CD4-positive, alpha-beta T cell treated with Interleukin-6 at 100 ng/mL for 8 hours (primary cell): Measurements from ENCODE around the gene DLGAP3.
A peak's percentile ranks its signal among the peaks of the same experiment; 100 is the strongest.

Experiments
- DNase-seq: peaks from one replicate; pipeline ENCODE4 v3.0.0-alpha.2; 2020; ENCODE audit warnings: mixed read lengths, low spot score

DLGAP3 gene

DNA sequence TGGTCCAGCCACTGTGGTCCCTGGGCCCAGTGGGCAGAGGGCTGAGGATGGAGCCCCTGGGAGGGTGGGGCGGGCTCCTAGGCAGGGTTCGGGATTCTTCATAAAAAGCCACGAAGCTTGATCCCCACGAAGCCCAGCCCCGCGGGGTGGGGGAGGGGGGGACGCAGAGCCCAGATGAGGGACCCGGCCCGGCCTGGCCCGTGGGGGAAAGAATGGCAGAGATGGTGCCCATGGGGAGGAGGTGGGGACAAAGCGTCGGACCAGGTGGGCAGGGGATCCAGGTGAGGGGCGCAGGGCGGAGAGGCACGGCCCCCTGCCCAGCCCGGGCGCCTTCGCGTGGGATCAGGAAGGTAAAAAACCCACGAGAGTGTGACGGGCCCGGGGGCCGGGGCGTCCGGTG, 63.9 kb downstream of the DLGAP3 start:
- DNase-seq = no peak

DNA sequence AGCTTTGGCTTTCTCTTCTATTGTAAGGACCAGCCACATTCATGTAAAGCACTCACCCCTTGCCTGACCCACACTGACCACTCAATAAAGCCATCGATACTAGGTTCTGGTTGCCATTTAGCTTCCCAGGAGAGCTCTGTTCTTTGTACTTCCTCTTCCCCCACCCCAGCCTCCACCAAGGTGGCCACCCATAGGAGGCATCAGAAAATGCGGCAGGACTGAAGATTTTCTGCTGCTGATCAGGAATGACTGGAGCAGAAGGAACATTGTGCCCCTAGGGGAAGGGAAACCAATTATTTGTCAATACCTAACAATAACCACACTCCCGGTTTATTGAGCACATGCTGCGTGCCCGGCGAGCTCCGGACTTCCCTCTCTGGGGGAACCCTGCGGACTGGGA, 64.7 kb downstream of the DLGAP3 start:
- no peak for DNase-seq

DNA sequence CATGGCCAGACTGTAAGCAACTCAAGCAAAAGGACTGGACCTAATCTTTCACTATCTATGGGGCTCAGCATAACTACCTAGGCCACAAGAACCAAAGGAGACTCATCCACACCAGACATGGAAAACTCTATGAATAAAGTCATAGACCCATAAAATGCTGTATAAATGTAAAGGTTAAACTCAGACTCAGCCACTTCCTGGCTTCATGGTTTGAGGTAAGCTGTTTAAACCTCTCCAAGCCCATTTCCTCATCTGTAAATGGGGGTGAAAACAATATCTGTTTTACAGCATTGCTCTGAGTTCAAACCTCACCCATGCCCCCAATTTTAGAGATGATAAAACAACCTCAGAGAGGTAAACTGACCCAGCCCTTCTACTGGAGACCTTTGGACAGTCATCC, 65.9 kb downstream of the DLGAP3 start:
- no peak for DNase-seq

DNA sequence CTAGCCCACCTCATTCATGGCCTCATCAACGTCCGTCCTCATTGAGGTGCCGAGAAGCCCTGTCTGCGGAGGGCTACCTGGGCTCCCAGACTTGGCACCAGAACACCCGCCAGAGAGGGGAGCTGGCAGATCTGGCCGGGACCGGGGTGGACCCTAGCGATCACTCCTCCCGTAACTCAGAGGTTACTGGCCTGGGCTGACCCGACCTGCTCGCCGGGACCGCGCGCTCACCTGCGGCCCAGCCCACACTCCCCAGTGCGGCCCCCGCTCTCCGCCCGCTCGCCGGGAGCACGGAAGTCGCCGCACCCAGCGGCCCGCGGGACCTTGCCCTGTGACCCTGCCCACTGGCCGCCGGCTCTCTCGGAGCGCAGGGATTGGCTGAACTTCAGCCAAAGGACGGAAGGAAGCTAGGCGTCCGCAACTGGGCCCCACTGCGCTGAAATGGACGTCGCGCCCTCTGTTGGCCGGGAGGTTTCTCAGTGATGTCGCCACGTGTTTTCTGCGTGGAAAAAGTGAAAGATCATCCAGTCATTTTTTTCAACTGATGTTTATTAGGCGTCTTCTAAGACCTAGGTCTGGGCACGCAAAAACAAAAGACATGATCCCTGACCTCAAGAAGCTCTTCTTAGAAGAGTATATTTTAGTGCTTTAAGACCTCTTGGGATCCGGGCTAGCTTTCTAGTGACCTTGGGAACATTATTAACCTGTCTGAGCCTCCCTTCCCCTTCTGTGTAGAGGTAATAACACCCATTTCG, 69.8 kb downstream of the DLGAP3 start, which contains the start of gene SMIM12:
Gene SMIM12, minus strand, starts transcription at position 304 of the 755 bp plus-strand sequence. CDS start 3,772 bp downstream, outside the sequence.
- peak; percentile 89 for DNase-seq

DNA sequence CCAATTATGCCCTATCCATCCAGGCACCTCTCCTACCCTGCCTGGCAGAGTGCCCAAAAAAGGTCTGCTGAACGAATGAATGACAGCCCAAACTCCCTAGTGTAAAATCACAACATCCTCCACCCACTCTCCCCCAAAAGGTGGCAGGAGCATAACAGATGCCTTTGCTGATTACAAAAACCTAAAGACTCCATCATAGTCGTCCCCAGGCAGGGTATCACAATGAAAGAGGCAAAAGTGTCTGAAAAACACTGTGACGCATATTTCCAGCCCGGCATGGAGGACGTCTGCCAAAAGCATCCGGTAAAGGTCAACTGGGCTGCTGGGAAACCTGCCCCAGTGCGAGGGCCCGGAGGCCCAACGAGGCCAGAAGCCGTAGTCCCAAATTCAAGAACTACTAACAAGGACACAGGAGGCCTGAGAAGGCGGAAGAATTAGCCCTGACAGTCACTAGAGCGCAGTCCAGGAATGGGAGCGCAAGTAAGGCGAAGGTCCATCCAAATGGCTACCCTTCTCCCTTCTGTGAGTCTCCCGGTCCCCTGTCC, 70.5 kb downstream of the DLGAP3 start:
- DNase-seq = no peak

DNA sequence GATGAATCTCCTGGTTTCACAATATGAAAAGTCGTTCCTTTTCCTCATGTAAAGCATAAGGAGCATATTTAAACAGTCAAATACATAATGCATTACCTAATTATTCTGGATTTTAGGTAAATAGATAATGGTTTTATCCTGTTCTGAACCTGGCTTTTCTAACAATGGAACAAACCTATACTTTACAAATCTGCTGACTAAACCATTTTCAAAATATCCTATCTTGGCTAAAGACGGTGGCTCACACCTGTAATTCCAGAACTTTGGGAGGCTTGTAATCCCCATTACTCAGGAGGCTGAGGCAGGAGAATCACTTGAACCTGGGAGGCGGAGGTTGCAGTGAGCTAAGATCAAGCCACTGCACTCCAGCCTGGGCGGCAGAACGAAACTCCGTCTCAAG, 72.8 kb downstream of the DLGAP3 start:
- DNase-seq = no peak

DNA sequence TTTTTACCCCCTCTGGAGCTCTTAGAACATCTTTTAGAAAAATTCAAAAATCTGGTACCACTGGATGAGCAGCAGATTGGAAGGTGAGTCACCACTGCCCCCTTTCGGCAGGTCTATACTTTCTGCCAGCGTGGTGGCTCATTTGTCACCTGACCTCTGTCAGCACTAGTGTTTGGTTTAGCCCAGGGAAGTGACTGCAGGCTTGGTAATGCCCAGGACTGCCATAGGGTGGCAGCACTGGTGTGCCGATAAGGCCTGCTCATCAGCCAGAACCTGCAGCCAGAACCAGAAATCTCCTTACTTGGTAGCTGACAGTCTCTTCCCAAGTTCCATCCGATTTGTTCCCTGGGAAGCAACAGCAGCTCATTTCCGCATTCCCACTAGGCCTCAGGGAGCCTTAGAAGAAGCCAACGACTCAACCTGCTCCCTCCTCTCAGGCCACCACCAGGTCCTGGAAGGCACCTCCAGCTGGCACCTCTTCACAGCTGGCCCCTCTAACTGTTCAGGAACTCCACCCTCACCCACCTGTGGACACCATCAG, 76.7 kb downstream of the DLGAP3 start:
- DNase-seq = peak; percentile 89

DNA sequence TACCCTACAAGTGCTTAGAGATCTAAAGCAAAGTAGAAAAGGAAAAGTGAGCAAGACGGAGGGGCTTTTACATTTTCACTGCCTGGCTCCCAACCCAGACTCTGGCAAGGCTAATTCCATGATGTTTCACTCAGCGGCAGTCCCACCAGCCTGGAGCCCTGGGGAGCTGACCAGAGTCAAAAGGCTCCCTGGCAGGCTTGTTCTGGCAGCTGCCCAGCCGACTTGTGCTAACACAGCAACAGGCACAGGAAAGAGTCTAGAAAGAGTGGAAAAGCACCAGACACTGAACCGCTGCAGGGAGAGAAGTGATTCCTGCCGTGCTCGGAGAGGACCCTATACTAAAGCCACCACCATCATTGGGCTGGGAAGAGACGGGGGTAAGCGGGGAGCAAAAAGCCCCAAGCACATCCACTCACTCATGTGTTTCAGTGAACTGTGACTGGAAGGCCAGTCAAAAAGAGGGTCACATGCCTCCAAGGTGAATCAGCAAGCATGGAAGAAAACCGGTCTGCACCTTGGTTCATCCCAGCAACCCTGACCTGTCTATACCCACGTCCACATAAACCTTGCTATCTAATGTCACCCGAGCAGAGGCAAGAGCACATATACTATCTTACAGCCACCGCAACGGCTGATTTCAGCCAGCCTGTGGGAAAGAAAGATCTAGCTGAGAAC, 77.9 kb downstream of the DLGAP3 start:
- no peak for DNase-seq

DNA sequence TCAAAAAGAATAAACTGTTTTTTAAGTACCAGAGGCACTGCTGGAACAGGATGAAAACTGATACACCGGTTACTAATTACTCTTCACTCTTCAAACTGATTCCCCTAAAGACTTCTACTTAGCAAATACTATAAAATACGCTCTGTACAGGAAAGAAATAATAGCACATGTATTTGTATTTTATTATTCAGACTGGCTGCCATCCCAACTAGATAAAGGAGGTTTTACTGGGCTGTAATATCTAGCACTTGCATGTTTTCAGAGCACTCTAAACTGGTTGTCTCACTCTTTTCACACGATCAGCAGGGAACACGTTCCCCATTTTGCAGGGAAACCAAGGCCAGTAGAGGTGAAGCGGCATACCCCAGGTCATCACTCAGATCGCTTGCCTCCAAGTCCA, 79.1 kb downstream of the DLGAP3 start:
- DNase-seq = no peak

DNA sequence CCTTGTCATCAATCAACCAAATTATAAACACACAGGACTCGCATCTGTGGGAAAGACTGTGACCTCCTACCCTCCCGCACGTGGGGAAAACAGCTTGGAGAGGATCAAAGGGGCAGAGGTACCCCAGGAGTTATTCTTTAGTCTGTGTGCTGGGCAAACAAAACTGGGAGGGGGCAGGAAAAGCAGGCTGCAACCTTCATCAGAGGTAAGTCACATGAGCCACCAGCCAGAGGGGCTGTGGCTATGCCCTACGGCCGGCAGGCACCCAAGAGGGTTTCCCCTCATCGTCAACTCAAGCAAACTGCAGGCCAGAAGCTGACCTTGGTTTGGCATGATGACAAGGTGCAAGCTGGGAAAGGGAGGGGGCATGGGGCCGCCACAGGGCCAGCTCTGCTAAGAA, 82.4 kb downstream of the DLGAP3 start:
- no peak for DNase-seq

DNA sequence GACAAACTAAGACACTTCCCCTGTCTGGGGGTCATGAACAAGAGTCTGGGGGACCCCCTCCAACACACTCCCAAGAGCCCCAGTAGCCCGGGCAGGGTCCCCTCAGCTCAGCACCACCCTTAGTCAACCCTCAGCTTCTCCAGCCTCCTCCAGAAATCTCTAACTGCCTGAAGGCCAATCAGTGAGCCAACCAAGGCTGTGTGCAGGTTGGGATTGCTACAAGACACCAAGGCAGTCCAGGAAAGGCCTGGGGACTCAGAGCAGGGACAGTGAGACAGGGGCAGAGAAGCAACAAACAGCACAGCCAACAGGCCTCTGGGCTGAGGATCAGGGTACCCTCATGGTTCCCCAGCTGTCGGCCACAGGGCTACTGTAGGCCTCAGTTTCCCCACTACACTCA, 83.2 kb downstream of the DLGAP3 start:
- DNase-seq = no peak

DNA sequence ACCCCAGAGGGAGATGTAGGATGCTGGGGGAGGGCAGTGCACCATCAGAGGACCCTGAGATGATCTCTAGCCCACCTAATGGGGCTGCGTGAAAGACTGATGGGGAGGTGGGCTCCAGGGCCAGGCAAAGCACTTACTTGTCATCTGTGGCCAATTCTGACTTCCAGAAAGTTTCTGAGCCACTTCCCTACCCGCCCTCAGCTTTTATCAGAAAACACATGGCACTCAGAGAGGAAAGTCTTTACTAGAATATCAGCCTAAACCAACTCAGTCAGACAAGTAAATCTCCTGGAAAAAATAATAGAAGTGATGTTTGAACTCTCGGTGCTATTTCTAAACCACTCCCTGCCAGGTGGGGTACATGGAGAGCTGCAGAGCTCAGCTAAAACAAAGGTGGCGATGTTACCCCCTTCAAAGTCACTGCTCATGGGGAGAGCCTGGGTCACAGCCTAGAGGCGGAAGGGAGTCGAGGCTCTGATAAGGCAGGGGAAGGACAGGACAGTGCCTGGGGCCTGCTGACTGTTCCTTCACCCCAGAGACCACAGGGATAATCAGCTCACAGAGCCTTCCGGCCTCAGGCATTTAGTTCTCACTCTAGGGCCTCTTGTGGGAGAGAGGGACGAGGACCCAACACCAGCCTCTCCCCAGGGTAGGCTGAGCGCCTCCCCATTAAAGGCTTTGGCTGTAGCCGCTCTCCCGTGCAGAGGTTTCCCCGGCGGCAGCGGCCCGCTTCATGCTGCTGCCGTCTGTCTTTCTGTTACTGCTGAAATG, 84.1 kb downstream of the DLGAP3 start:
- no peak for DNase-seq

DNA sequence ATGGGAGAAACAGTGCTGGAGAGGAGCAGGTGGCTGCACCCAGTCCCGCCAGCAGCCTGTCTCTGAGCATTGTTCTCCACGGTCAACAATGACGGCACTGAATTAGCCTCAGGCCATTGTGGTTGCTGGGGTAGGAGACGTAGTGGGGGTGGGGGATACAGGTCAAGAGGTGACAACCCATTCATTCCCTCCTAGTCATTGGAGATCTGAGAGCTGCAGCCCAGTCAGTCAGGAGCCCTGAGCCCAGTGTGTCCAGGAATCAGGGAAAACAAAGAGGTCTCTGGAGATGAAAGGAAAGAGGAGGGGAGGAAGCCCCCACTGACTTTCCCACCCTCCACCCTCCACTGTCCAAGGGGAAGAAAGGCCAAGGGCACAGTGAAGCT, 85.2 kb downstream of the DLGAP3 start:
- no peak for DNase-seq

DNA sequence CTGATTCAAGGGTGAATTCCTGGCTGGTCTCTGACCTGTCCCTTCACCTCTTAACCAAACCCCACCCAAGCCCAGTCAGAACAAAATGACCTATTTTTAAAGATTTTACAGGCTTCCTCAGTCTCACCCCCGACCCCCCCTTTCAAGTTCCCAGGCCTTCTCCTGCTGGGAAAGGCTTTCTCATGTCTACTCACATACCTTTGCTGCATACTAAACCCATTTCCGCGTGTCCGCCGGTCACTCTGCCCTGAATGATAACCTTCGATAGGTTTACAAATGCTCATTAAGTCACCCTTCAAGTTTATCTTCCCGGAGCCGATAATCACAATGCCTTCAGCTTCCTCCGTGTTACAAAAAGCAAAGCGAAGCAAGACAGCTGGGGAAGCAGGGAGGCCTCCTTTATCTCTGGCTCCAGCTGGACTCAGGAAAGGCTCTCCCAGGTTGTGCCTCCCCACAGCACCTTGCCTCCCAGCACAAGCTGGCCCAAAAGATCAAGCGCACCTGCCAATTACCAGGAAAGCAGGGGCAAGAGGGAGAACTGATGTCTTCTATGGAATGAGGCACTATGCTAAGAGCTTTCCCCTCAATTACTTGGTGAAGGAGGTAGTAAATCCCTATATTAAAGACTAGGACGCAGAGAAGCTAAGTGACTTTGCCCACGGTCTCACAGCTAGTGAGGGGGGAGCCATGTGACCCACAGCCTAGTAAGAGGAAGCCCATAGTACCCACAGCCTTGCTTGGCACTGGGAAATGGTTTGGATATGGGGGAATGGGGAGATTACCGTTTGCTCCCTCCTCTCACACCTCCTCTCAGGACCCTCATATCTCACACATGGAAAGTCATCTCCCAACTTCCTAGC, 85.8 kb downstream of the DLGAP3 start:
- DNase-seq = no peak

DNA sequence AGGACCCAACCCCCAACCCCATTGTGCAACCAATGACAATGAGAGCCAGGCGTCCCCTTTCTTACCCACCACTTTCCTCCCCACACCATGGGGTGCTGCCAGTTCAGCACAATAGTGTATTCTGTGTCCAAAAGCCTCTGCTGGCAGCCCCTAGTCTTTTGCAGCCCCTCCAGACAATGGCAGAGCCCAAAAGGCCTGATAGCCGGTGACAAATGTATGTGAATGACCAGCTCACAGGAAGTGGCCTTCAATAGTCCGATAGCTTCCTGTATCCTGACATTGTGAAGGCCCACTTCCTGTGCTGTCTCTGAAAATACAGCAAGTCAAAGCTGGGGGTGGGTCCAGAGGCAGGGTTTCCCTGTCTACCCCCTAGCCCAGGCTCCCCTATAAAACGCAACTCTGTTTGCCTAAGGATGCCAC, 86.5 kb downstream of the DLGAP3 start:
- no peak for DNase-seq

DNA sequence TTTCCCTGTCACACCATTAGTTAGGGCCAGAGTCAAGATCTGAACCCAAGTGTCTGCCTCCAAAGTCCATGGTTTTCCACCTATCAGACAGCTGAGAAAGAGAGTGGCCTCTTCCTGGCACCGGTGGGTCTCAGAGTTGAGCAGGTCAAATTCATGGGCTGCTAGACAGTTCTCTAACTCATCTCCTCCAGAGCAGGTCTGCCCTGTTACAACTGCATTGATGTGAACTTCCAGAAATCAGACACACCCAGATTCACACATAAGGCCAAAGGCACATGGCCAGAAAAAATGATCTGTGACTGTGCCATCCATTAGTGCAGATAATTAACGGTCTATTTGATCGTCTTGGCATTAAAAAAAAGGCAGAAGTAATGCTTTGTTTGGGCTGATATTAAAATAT, 87.4 kb downstream of the DLGAP3 start:
- DNase-seq = no peak

DNA sequence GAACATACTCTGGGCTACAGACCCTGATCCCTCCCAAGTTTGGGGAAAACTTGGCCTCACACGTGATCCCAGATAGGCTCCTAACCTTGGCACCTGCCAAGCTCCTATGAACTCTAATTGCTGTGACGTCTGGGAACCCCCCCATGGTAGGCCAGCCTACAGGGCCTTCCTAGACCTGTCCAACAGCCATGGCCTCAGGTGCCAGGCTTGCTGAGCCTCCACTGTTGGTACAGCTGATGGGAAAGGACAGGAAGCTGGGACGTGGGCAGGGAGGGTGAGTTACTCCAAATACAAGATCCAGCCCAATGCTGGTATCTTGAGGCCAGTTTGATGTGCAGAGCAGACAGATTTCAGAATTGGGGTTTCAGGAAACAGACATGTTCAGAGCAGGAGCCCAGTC, 89.0 kb downstream of the DLGAP3 start:
- no peak for DNase-seq

DNA sequence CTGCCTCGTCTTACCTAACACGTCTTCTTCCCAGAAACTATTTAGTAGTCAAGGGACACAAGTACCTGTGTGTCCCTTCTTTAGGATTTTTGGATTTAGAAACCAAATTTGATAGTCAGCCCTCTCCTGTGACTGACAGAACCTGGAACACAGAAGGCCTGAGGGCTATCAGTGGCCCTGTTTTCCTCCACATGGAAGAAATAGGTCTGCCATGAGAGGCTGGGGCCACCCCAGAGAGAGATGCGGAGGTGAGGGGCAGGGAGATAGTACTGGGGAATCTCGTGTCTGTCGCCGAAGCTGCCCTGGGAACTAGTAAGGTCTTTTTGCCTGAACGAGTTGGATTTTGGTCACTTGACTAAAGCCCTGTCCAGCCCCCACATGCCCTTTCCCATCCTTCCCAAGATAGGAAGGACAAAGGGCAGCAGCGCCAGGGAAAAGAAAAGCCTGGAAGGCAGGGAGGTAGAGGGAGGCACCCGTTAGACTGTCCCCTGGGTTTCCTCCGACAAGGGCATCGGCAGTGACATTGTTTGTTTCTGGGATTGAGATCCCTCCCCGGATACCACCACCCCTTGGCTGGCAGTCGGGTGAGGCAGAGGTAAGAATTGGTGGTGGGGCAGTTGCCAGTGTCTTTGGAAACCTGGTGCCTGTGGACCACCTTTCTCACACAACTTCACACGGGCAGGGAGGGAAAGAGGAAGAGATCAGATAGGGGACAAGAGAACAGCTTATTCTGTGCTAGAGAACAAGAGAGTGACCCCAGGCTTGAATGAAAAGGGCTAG, 89.7 kb downstream of the DLGAP3 start:
- DNase-seq = no peak

DNA sequence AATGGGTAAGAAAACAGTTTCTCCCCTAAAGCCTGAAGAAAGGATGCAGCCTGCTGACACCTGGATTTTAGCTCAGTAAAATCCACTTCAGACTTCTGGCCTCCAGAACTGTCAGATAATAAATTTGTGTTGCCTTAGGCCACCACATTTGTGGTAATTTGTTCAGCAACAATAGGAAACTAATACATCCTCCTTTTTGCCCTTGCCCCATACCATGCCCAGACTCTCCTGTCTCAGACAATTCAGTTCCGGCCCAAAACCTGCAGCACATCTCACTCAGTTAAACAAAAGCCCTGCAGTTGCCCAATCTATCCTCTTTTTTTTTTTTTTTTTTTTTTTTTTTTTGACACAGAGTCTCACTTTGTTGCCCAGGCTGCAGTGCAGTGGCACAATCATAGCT, 95.7 kb downstream of the DLGAP3 start:
- no peak for DNase-seq

DNA sequence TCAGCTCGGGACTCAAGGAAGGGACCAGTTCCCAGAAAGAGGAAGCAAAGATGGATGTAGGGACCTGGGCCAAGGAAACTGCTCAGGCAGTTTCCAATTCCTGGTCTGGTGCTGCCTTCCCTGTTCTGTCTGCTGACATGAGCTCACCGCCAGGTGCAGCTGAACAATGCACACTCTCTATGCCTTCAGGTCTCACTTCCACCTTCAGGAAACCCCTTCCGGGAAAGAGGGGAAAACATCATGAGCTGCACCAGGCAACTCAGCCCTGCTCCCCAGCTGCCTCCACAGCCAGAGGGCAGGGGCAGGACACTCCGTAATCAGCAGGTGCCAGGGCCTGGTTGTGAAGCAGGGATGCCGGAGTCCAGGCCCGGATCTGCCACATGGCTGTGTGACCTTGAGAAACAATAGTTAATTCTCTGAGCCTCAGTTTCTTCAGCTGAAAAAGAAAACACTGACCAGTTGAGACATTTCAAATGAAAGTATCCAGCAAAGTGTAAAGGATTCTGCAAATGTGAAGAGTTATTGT, 97.7 kb downstream of the DLGAP3 start:
- no peak for DNase-seq
